UCSD-AML1 (cell line): ENCODE results near the gene LRRC23.

ENCODE experiments used
- DNase-seq: peaks from one replicate; lab custom pipeline; 2025; ENCODE audit not compliant: unreplicated experiment; lab: John Stamatoyannopoulos, UW

Gene LRRC23

GRCh38 chr12:6955108-6956020 is 50.7 kb downstream of the LRRC23 start:
- no peak for DNase-seq

GRCh38 chr12:6956021-6956727 is 51.6 kb downstream of the LRRC23 start:
- no peak for DNase-seq

- DNase-seq: no peak
These were observed 52.6 kb downstream of the LRRC23 start for GRCh38 chr12:6957151-6957701.

- DNase-seq: no peak
These were observed 53.4 kb downstream of the LRRC23 start for GRCh38 chr12:6957741-6958608.

- DNase-seq: no peak
These were observed 54.0 kb downstream of the LRRC23 start for GRCh38 chr12:6958609-6959057.

GRCh38 chr12:6959058-6959804 is 54.6 kb downstream of the LRRC23 start:
- peak; percentile 83 for DNase-seq

- DNase-seq: no peak
These were observed 55.4 kb downstream of the LRRC23 start for GRCh38 chr12:6959805-6960592.

GRCh38 chr12:6960593-6961277 is 56.1 kb downstream of the LRRC23 start:
- DNase-seq: no peak

GRCh38 chr12:6961278-6961694 is 56.7 kb downstream of the LRRC23 start:
- peak; percentile 62 for DNase-seq

- DNase-seq: peak; percentile 72
These were observed 57.2 kb downstream of the LRRC23 start for GRCh38 chr12:6961695-6962284.

- DNase-seq: no peak
These were observed 57.8 kb downstream of the LRRC23 start for GRCh38 chr12:6962285-6963015.

- no peak for DNase-seq
These were observed 58.6 kb downstream of the LRRC23 start for GRCh38 chr12:6963016-6963731.
